Heart right ventricle (tissue), 16 donors: ENCODE data around the gene FAM20C. TPM values are rescaled to one million over a fixed set of nuclear protein-coding genes. Genes with fewer than 3 reads are reported as not detected.

Source experiments
- ATAC-seq, 8 donors: fragments of 200-7000 bp; cut with Tn5 transposase; one replicate each; pipeline ENCODE4 v1.9.1; 2020; ENCODE audit warnings: mild to moderate bottlenecking in 8 of 8, moderate library complexity in 8 of 8, moderate number of reproducible peaks in 1 of 8
- DNase-seq, 2 donors: peaks; one replicate each; pipeline ENCODE4 v3.0.0-alpha.2; 2020
- H3K27ac ChIP-seq, 10 donors: fragments of 200-600 bp; sonication (generic) in 2 of 10; one replicate each; pipeline versions ENCODE4 v1.5.0 to v1.8.0; 2020 to 2022; ENCODE audit warnings: mild to moderate bottlenecking in 3 of 10
- H3K27me3 ChIP-seq, 7 donors: fragments of 200-600 bp; one replicate each; pipeline ENCODE4 v1.8.0; 2021 to 2022; ENCODE audit warnings: mild to moderate bottlenecking in 2 of 7
- H3K36me3 ChIP-seq, 9 donors: fragments of 200-600 bp; sonication (generic) in 1 of 9; one replicate each; pipeline versions ENCODE4 v1.5.0 to v1.8.0; 2020 to 2022; ENCODE audit warnings: mild to moderate bottlenecking in 2 of 9
- H3K4me1 ChIP-seq, 9 donors: fragments of 200-600 bp; sonication (generic) in 1 of 9; one replicate each; pipeline versions ENCODE4 v1.5.0 to v1.8.0; 2020 to 2022; ENCODE audit warnings: mild to moderate bottlenecking in 4 of 9
- H3K4me3 ChIP-seq, 10 donors: fragments of 200-600 bp; sonication (generic) in 2 of 10; one replicate each; pipeline versions ENCODE4 v1.5.0 to v1.8.0; 2020 to 2022; ENCODE audit warnings: mild to moderate bottlenecking in 7 of 10, moderate library complexity in 2 of 10
- H3K9me3 ChIP-seq, 11 donors: fragments of 200-600 bp in 10 of 11; sonication (generic) in 2 of 11; one replicate each; pipeline versions ENCODE4 v1.5.0 to v1.8.0; 2013 to 2022; ENCODE audit warnings: mild to moderate bottlenecking in 2 of 11, control low read depth in 1 of 11, moderate library complexity in 1 of 11
- WGBS, 2 donors: extraction: QIAGEN DNeasy Blood & Tissue Kit; methylation state at CpG; one replicate each; pipeline ENCODE4 v1.1.7; 2013; ENCODE audit warnings: inconsistent platforms in 1 of 2; 5-methylcytosine and 5-hydroxymethylcytosine counted together
- intact Hi-C, 10 donors: fragments of 100-400 bp; cut with DNase I; formaldehyde crosslinking; loops; one replicate each; pipeline versions ENCODE4 v1.11.1 to v1.14.2; 2022
- polyA plus RNA-seq, 2 donors: library from polyadenylated mRNA; stranded (reverse); fragments of 200-250 nt; gene quantifications; one replicate each; pipeline ENCODE4 v1.2.3, GENCODE V29; 2013
- total RNA-seq, 10 donors: library from RNA; stranded (reverse); fragmentation: NEBNext Ultra II Directional in 3 of 10; extraction: Animal tissue kit (Norgen Biotek cat#: 25700) in 3 of 10; gene quantifications; one replicate each; pipeline versions ENCODE4 v1.2.1 to v1.2.4, GENCODE V29; 2021 to 2023
- TF ChIP-seq, protein P1 (sequence below), 9 donors: fragments of 200-600 bp; sonication (generic) in 2 of 9; IDR thresholded peaks; one replicate each; pipeline versions ENCODE4 v1.5.0 to v1.8.0; 2021 to 2022; ENCODE audit warnings: antibody characterized with exemption in 9 of 9, mild to moderate bottlenecking in 5 of 9, moderate library complexity in 1 of 9
- donor health status: Arrhythmogenic right ventricular cardiomyopathy.
- donor health status: ischemic (EF 13 %, LVEDD 7.1; RV severe dilation, severe dysfunction).
- donor health status: healthy with polysubstance abuse.
- donor health status: DM: no; HTN: yes; CAD: no.
- donor health status: DM: no; HTN: no; CAD: no.
- donor health status: ischemic (EF 25% LVEDD 6.9; RV normal size, moderate dysfunction).
- donor health status: ischemic (EF 25% LVEDD 5.7; RV mildly dilated, moderate dysfunction).
- donor health status: healthy.
- donor health status: DM: yes; HTN: yes; CAD: no.
- donor health status: Ischemic cardiomyopathy.
- donor health status: ischemic (EF 35%, LVEDD 5.7; RV mildly dilated, moderate dysfunction).
- donor health status: nonischemic (EF 11% LVEDD 7.7; RV severe dilation, severe dysfunction).
- donor health status: DM: yes; HTN: yes; CAD: no.
- donor health status: PGD.
- donor health status: ischemic (EF 29% LVEDD 5.4; RV normal size, mild dysfunction).
- donor health status: nonischemic (EF 23%, LVEDD 6.1; RV moderate dilation, normal function).

Gene FAM20C
- total and polyA plus RNA-seq, 12 donors = 12.4 to 59.8 (median 19.2) TPM

DNA sequence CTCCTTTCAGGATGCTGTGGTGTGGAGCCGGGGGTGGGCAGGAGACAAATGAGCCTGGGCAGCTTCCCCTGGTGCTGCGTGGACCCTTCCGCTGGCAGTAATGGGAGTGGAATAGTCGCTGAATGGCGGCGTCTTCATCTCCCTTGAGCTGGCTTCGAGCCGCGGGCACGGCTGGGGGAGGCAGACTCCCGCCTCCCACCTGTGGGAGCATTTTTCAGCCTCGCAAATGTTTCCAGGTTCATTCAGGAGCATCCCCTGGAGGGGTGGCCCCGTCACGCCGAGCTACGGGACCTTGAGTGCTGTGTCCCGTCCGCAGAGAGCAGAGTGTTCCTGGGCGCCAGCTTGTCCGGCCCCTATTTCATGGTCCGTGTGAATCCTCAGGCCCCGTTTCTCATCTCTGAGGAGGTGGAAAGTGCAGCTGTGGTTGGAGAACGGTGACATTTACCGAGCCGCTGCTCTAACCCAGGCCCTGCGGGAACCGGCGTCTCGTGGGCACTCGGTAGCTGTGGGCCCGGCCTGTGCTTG is 18.1 kb downstream of the FAM20C start:
- intact Hi-C loops = no loop called here
- Histone ChIP-seq H3K9me3 (no peaks in the 10 kb centered on the region), H3K4me3 (no peak overlapping the region), H3K27ac (no peak overlapping the region), H3K36me3 (peaks cover 0 to 60% (median 5%) of the 10 kb centered on the region in 9 donors), H3K27me3 (no peaks in the 10 kb centered on the region), H3K4me1 (peaks cover 0 to 15% (median 6%) of the 10 kb centered on the region in 9 donors)
- no peak for ATAC-seq
- no peak for DNase-seq
- 95 to 97% methylated on average over 31 of the region's 31 CpGs for WGBS, 2 donors
- TF ChIP-seq, protein P1, sequence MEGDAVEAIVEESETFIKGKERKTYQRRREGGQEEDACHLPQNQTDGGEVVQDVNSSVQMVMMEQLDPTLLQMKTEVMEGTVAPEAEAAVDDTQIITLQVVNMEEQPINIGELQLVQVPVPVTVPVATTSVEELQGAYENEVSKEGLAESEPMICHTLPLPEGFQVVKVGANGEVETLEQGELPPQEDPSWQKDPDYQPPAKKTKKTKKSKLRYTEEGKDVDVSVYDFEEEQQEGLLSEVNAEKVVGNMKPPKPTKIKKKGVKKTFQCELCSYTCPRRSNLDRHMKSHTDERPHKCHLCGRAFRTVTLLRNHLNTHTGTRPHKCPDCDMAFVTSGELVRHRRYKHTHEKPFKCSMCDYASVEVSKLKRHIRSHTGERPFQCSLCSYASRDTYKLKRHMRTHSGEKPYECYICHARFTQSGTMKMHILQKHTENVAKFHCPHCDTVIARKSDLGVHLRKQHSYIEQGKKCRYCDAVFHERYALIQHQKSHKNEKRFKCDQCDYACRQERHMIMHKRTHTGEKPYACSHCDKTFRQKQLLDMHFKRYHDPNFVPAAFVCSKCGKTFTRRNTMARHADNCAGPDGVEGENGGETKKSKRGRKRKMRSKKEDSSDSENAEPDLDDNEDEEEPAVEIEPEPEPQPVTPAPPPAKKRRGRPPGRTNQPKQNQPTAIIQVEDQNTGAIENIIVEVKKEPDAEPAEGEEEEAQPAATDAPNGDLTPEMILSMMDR (IDR thresholded peaks at IDR 0.05) = no peak

DNA sequence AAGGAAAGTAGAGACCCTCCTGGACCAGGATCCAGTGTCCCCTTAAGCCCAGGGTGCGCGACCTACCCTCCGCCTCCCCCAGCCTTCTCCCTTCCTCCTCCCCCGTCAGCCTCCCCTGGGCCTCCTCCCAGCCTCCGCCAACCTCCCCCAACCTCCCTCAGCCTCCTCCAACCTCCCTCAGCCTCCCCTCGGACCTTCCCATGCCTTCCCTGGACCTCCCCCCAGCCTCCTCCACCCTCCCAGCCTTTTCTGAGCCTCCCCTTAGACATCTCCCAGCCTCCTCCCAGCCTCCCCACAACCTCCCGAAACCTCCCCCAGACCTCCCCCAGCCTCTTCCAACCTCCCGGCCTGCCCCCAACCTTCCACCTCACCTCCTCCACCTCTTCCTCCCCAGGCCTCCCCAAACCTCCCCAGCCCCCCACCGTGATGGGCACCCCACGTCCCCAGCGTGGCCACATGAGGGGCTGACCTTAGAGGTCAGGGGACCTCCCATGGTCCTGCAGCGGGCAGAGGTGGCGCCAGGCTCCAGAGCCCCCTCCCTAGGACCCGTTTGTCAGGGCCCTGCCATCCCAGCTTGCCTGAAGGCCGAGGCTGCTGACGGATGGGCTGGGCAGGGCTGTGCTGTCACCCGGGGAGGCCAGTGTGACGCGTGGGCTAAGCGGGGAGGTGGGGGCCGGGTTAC is 18.8 kb downstream of the FAM20C start:
- TF ChIP-seq, protein P1 (IDR thresholded peaks at IDR 0.05) = no peak
- Histone ChIP-seq H3K27ac (no peak overlapping the region), H3K4me1 (peaks cover 0 to 15% (median 6%) of the 10 kb centered on the region in 9 donors), H3K4me3 (no peak overlapping the region), H3K36me3 (peaks cover 0 to 53% (median 5%) of the 10 kb centered on the region in 9 donors), H3K9me3 (no peaks in the 10 kb centered on the region), H3K27me3 (no peaks in the 10 kb centered on the region)
- 93 to 95% methylated on average over 21 of the region's 21 CpGs for WGBS, 2 donors
- intact Hi-C loops = no loop called here
- DNase-seq (no peak), ATAC-seq (no peak)

DNA sequence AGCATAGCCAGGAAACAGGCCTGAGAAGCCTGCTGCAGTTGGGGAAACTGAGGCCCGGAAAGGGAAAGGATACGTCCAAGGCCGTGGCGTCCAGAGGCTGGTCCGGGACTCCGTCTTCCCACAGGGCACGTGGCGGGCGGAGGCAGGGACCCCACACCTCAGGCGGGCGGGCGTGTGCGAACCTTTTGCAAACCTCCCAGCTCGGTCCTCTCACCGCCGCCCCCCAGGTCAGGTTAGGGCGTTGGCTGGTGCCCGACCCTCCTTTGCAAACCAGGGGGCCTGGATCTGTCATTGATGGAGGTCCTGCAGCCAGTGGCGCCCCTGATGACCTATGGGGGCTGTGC is 19.3 kb downstream of the FAM20C start:
- 91 to 98% methylated on average over 19 of the region's 19 CpGs for WGBS, 2 donors
- Histone ChIP-seq H3K9me3 (no peaks in the 10 kb centered on the region), H3K4me3 (no peak overlapping the region), H3K27me3 (no peaks in the 10 kb centered on the region), H3K4me1 (peaks cover 0 to 15% (median 6%) of the 10 kb centered on the region in 9 donors), H3K36me3 (peaks cover 0 to 51% (median 5%) of the 10 kb centered on the region in 9 donors), H3K27ac (no peak overlapping the region)
- DNase-seq = no peak
- TF ChIP-seq, protein P1 (IDR thresholded peaks at IDR 0.05) = no peak
- ATAC-seq = no peak
- intact Hi-C loops = no loop called here

DNA sequence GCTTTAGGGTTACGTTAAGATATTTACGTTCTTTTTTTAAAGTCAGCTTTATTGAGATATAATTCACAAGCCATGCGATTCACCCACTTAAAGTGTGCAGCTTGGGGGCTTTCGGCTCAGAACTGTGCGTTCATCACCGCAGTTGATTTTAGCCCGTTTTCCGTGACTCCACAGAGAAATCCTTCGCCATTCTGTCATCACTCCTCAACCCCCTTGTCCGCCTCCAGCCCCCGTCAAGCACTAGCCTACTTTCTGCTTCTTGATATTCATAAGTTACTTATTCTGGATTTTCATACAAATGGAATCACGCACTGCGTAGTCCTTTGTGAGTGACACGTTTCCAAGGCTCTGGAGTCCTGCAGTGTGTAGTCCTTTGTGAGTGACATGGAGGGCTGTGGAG is 20.4 kb downstream of the FAM20C start:
- DNase-seq = no peak
- no peak overlapping the region for H3K27ac ChIP-seq
- H3K36me3 ChIP-seq = peaks cover 0 to 56% (median 5%) of the 10 kb centered on the region in 9 donors
- peaks cover 0 to 21% (median 11%) of the 10 kb centered on the region in 9 donors for H3K4me1 ChIP-seq
- no peaks in the 10 kb centered on the region for H3K27me3 ChIP-seq
- no peak for ATAC-seq
- H3K9me3 ChIP-seq = no peaks in the 10 kb centered on the region
- intact Hi-C loops = no loop called here
- WGBS, 2 donors = 92 to 96% methylated on average over 14 of the region's 14 CpGs
- no peak overlapping the region for H3K4me3 ChIP-seq
- TF ChIP-seq, protein P1 (IDR thresholded peaks at IDR 0.05) = no peak
